Stimulated activated CD8-positive, alpha-beta memory T cell treated with anti-CD3 and anti-CD28 coated beads, Interleukin-4, amount 100 ng/mL, for 4 hours (primary cell): Measurements from ENCODE around the gene PTK7.
"Not testable (repeated sequence)": the region's sequence is repeated elsewhere in the genome, so short reads cannot be mapped to it uniquely, and the experiment has no call there.

Source experiments
- DNase-seq, 2 donors: peaks; one replicate each; pipeline ENCODE4 v3.0.0-alpha.2; 2020; ENCODE audit warnings: low read depth in 2 of 2, low spot score in 1 of 2

PTK7 gene

GRCh38 chr6:43054206-43054943, 21.7 kb upstream of the PTK7 start:
- DNase-seq: no peak

- no peak for DNase-seq
Observed at GRCh38 chr6:43055966-43056365, 20.1 kb upstream of the PTK7 start.

GRCh38 chr6:43058531-43058930, 17.6 kb upstream of the PTK7 start:
- DNase-seq: no peak

- DNase-seq: peak; percentile 96
Observed at GRCh38 chr6:43059168-43060033, 16.7 kb upstream of the PTK7 start, which contains the start of the genes KLC4 and MRPL2. KLC4 (plus strand) TSS chr6:43059631; CDS start chr6:43061336, 1,705 bp downstream. MRPL2 (minus strand) TSS chr6:43059434; CDS start chr6:43059381, 53 bp downstream.

GRCh38 chr6:43060034-43060754, 15.9 kb upstream of the PTK7 start:
- no peak for DNase-seq

- no peak for DNase-seq
Observed at GRCh38 chr6:43060755-43061633, 15.1 kb upstream of the PTK7 start.

- no peak for DNase-seq
Observed at GRCh38 chr6:43061861-43062260, 14.3 kb upstream of the PTK7 start.

- DNase-seq: no peak
Observed at GRCh38 chr6:43062818-43063217, 13.3 kb upstream of the PTK7 start.

GRCh38 chr6:43070028-43070632, 6.0 kb upstream of the PTK7 start:
- no peak for DNase-seq

- no peak for DNase-seq
Observed at GRCh38 chr6:43074847-43075669, 1.1 kb upstream of the PTK7 start.

- DNase-seq: no peak
Observed at GRCh38 chr6:43076464-43077332, 584 bp downstream of the PTK7 start.

GRCh38 chr6:43077333-43077809, 1.3 kb downstream of the PTK7 start:
- DNase-seq: no peak

GRCh38 chr6:43077981-43078511, 1.9 kb downstream of the PTK7 start:
- no peak for DNase-seq

- DNase-seq: no peak
Observed at GRCh38 chr6:43078691-43079090, 2.6 kb downstream of the PTK7 start.

GRCh38 chr6:43081043-43081442, 4.9 kb downstream of the PTK7 start:
- no peak for DNase-seq

- DNase-seq: not testable (repeated sequence)
Observed at GRCh38 chr6:43081922-43082321, 5.8 kb downstream of the PTK7 start.

GRCh38 chr6:43082806-43083655, 6.9 kb downstream of the PTK7 start:
- DNase-seq: no peak
